ENCODE data around the gene TRIM34. TPM values are rescaled to one million over a fixed set of nuclear protein-coding genes. Genes with fewer than 3 reads are reported as not detected.

Gene TRIM34
- total RNA-seq, 2 experiments from 2014 or later = 8.4 to 13.1 TPM

DNA sequence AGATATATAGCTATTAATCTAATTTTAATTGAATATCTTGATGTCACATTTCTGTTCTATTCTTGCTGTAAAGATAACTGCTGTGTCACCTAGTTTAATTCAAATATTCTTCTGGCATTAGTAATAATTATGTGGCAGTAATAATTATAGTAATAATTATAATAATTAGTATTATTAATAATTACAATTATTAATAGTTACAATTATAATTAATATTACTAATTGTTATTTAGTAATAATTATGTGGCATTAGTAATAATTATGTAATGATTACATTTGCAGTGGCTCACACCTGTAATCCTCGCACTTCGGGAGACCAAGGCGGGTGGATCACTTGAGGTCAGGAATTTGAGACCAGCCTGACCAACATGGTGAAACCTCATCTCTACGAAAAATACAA lies 61.6 kb downstream of the TRIM34 start:
- no peak overlapping the region for H2AFZ ChIP-seq (ENCODE audit: low read length)
- POLR2A ChIA-PET = interaction anchor here (0.9 to 1.0 kb wide), 2 partner anchors 26 to 410 kb away, joined by 3 to 5 read pairs; no protein-coding TSS in a partner anchor
- peaks cover 21% of the 10 kb centered on the region; the same call in 1 of the 2 replicates for H3K79me2 ChIP-seq (ENCODE audit: insufficient read depth, low read depth, low read length)
- H4K20me1 ChIP-seq (ENCODE audit: insufficient read depth, low read length) = no peaks in the 10 kb centered on the region
- CTCF ChIA-PET (ENCODE audit: unreplicated experiment) = no interaction called here
- DNase-seq (ENCODE audit: low spot score) = no peak
- no peak overlapping the region for H3K4me2 ChIP-seq (ENCODE audit: low read length)
- H3K4me3 ChIP-seq (ENCODE audit: low read depth, low read length, poor library complexity, severe bottlenecking) = no peak overlapping the region
- no peaks in the 10 kb centered on the region for H3K36me3 ChIP-seq (ENCODE audit: insufficient read depth, low read length)
- no TSS peak for BruUV-seq (replicated peaks)
- no peak overlapping the region for H3K27ac ChIP-seq (ENCODE audit: low read depth, low read length, poor library complexity, severe bottlenecking)
- H3K4me1 ChIP-seq (ENCODE audit: insufficient read depth, low read length, poor library complexity, severe bottlenecking) = peaks cover 22% of the 10 kb centered on the region
- TF ChIP-seq EZH2phosphoT487 (IDR thresholded peaks at IDR 0.05; ENCODE audit: borderline replicate concordance, low read depth, low read length) = no peak
- TF ChIP-seq, protein P1, sequence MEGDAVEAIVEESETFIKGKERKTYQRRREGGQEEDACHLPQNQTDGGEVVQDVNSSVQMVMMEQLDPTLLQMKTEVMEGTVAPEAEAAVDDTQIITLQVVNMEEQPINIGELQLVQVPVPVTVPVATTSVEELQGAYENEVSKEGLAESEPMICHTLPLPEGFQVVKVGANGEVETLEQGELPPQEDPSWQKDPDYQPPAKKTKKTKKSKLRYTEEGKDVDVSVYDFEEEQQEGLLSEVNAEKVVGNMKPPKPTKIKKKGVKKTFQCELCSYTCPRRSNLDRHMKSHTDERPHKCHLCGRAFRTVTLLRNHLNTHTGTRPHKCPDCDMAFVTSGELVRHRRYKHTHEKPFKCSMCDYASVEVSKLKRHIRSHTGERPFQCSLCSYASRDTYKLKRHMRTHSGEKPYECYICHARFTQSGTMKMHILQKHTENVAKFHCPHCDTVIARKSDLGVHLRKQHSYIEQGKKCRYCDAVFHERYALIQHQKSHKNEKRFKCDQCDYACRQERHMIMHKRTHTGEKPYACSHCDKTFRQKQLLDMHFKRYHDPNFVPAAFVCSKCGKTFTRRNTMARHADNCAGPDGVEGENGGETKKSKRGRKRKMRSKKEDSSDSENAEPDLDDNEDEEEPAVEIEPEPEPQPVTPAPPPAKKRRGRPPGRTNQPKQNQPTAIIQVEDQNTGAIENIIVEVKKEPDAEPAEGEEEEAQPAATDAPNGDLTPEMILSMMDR (conservative IDR thresholded peaks at IDR 0.05; ENCODE audit: low read length) = no peak
- H3K9me2 ChIP-seq (ENCODE audit: insufficient read depth, low read length) = no peaks in the 10 kb centered on the region
- no peaks in the 10 kb centered on the region for H3K9me3 ChIP-seq (ENCODE audit: low read length)
- intact Hi-C loops (cut with micrococcal nuclease; ENCODE audit: unreplicated experiment) = loop anchor here (10.0 kb wide), 1 partner anchor 548 kb away; the partner anchor contains the start of genes CNGA4 and FHIP1B

DNA sequence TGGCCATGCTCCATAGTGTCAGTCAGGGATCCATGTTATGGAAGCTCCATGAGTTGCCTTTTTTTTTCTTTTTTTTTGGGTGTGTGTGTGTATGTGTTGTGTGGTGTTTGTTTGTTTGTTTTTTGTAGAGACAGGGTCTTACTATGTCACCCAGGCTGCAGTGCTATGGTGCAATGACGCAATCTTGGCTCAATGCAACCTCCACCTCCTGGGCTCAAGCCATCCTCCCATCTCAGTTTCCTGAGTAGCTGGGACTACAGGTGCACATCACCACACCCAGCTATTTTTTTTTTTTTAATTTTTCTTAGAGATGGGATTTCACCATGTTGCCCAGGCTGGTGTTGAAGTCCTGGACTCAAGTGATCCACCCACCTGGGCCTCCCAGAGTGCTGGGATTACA lies 63.7 kb downstream of the TRIM34 start:
- ChIA-PET POLR2A (interaction anchor here (0.6 to 4.9 kb wide), 4 partner anchors 10 to 292 kb away, joined by 3 to 26 read pairs (median 6); no protein-coding TSS in a partner anchor), CTCF (ENCODE audit: unreplicated experiment) (no interaction called here)
- H2AFZ ChIP-seq (ENCODE audit: low read length) = peak overlapping the region; percentile 73; the same call in 1 of the 2 replicates
- H3K4me1 ChIP-seq (ENCODE audit: insufficient read depth, low read length, poor library complexity, severe bottlenecking) = peaks cover 29% of the 10 kb centered on the region
- intact Hi-C loops (cut with micrococcal nuclease; ENCODE audit: unreplicated experiment) = loop anchor here (10.0 kb wide), 1 partner anchor 546 kb away; the partner anchor contains the start of genes CNGA4 and FHIP1B
- H3K4me3 ChIP-seq (ENCODE audit: low read depth, low read length, poor library complexity, severe bottlenecking) = no peak overlapping the region
- H3K9me3 ChIP-seq (ENCODE audit: low read length) = no peaks in the 10 kb centered on the region
- H3K36me3 ChIP-seq (ENCODE audit: insufficient read depth, low read length) = no peaks in the 10 kb centered on the region
- no peak for DNase-seq (ENCODE audit: low spot score)
- H3K79me2 ChIP-seq (ENCODE audit: insufficient read depth, low read depth, low read length) = peaks cover 33% of the 10 kb centered on the region; the same call in 1 of the 2 replicates
- TF ChIP-seq EZH2phosphoT487 (IDR thresholded peaks at IDR 0.05; ENCODE audit: borderline replicate concordance, low read depth, low read length) = no peak
- TF ChIP-seq, protein P1 (conservative IDR thresholded peaks at IDR 0.05; ENCODE audit: low read length) = no peak
- H3K4me2 ChIP-seq (ENCODE audit: low read length) = peak overlapping the region; percentile 85; the same call in 1 of the 2 replicates
- H3K27ac ChIP-seq (ENCODE audit: low read depth, low read length, poor library complexity, severe bottlenecking) = peak overlapping the region; percentile 89
- BruUV-seq (replicated peaks) = no TSS peak
- no peaks in the 10 kb centered on the region for H4K20me1 ChIP-seq (ENCODE audit: insufficient read depth, low read length)
- H3K9me2 ChIP-seq (ENCODE audit: insufficient read depth, low read length) = no peaks in the 10 kb centered on the region

DNA sequence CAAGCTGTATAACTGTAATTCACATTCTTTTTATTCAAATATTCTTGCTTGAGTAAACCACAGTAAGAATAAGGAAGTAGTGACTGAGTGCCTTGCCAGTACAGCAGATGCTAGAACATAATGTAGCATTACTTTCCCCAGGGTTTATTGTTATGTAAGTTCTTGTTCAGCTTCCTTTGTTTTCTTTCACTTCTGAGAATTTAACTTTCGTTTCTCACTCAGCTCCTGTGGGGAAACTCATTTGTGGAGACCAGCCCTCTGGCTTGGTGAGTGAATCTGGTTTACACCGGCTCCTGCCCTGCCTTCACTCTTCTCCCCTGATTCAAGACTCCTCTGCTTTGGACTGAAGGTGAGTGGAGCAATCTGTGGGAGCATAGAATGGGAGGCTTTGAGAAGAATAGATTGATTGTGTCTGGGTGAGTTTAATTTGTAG lies 64.8 kb downstream of the TRIM34 start, which contains the start of gene TRIM22:
Gene TRIM22 (plus strand): TSS at position 240 of the 433 bp plus-strand sequence. CDS start 6,443 bp downstream, outside the sequence.
- no peaks in the 10 kb centered on the region for H3K9me2 ChIP-seq (ENCODE audit: insufficient read depth, low read length)
- H2AFZ ChIP-seq (ENCODE audit: low read length) = peak within 1 kb of the TSS; percentile 73
- DNase-seq (ENCODE audit: low spot score) = peak; percentile 86
- peak within 1 kb of the TSS; percentile 85 for H3K4me2 ChIP-seq (ENCODE audit: low read length)
- ChIA-PET CTCF (ENCODE audit: unreplicated experiment) (no interaction called here), POLR2A (interaction anchor here (0.6 to 4.9 kb wide), 7 partner anchors 11 to 1747 kb away, joined by 3 to 26 read pairs (median 6); partner anchors contain the start of gene TRIM34)
- peak within 1 kb of the TSS; percentile 89 for H3K27ac ChIP-seq (ENCODE audit: low read depth, low read length, poor library complexity, severe bottlenecking)
- peaks cover 23% of the 10 kb centered on the region for H3K4me1 ChIP-seq (ENCODE audit: insufficient read depth, low read length, poor library complexity, severe bottlenecking)
- H3K4me3 ChIP-seq (ENCODE audit: low read depth, low read length, poor library complexity, severe bottlenecking) = peak within 1 kb of the TSS; percentile 72
- H4K20me1 ChIP-seq (ENCODE audit: insufficient read depth, low read length) = no peaks in the 10 kb centered on the region
- H3K9me3 ChIP-seq (ENCODE audit: low read length) = no peaks in the 10 kb centered on the region
- H3K79me2 ChIP-seq (ENCODE audit: insufficient read depth, low read depth, low read length) = peaks cover 26% of the 10 kb centered on the region; the same call in 1 of the 2 replicates
- no TSS peak for BruUV-seq (replicated peaks)
- TF ChIP-seq, protein P1 (conservative IDR thresholded peaks at IDR 0.05; ENCODE audit: low read length) = no peak
- TF ChIP-seq EZH2phosphoT487 (IDR thresholded peaks at IDR 0.05; ENCODE audit: borderline replicate concordance, low read depth, low read length) = no peak
- intact Hi-C loops (cut with micrococcal nuclease; ENCODE audit: unreplicated experiment) = loop anchor here (10.0 kb wide), 1 partner anchor 545 kb away; the partner anchor contains the start of genes CNGA4 and FHIP1B
- H3K36me3 ChIP-seq (ENCODE audit: insufficient read depth, low read length) = peaks cover 3% of the 10 kb centered on the region; the same call in 1 of the 2 replicates

All from OCI-LY7 (cell line).